ENCODE measurements around the gene KRI1.

KRI1 gene

GRCh38 chr19:10562609-10563008, 3.2 kb downstream of the KRI1 start:
- peaks cover 39% of the 10 kb centered on the region; the same call in 1 of the 2 replicates for H3K36me3 ChIP-seq (ENCODE audit: insufficient read depth, low read length)
- peaks cover 8% of the 10 kb centered on the region; the same call in 1 of the 2 replicates for H3F3A ChIP-seq (ENCODE audit: low read depth)
- H3K9ac ChIP-seq (ENCODE audit: low read depth, low read length, poor library complexity, severe bottlenecking), result peak overlapping the region; percentile 4
- TF ChIP-seq CTCF (conservative IDR thresholded peaks at IDR 0.05; ENCODE audit: low read length) (no peak), EZH2phosphoT487 (IDR thresholded peaks at IDR 0.05; ENCODE audit: borderline replicate concordance) (no peak)
- H3K79me2 ChIP-seq (ENCODE audit: insufficient read depth, low read length), result peaks cover 87% of the 10 kb centered on the region
- H3K27me3 ChIP-seq (ENCODE audit: insufficient read depth, low read length, poor library complexity, severe bottlenecking), result peaks cover 4% of the 10 kb centered on the region
- peaks cover 30% of the 10 kb centered on the region for H4K20me1 ChIP-seq (ENCODE audit: insufficient read depth, low read length, poor library complexity, severe bottlenecking)
- H2AFZ ChIP-seq (ENCODE audit: low read length), result no peak overlapping the region
- H3K9me2 ChIP-seq (replicated peaks; ENCODE audit: low read depth, low read length), result no peaks in the 10 kb centered on the region
- H3K4me1 ChIP-seq (ENCODE audit: insufficient read depth, low read length, poor library complexity, severe bottlenecking), result peaks cover 31% of the 10 kb centered on the region
- H3K4me2 ChIP-seq (ENCODE audit: low read depth, low read length, poor library complexity, severe bottlenecking), result peak overlapping the region; percentile 16
- no peaks in the 10 kb centered on the region for H3K9me3 ChIP-seq (ENCODE audit: insufficient read depth, low read depth, low read length)
- no peak overlapping the region for H3K4me3 ChIP-seq (ENCODE audit: low read length, poor library complexity, severe bottlenecking)

- Histone ChIP-seq H3K27me3 (ENCODE audit: insufficient read depth, low read length, poor library complexity, severe bottlenecking) (no peaks in the 10 kb centered on the region), H3K9me3 (ENCODE audit: insufficient read depth, low read depth, low read length) (no peaks in the 10 kb centered on the region), H3K36me3 (ENCODE audit: insufficient read depth, low read length) (peaks cover 52% of the 10 kb centered on the region; the same call in 1 of the 2 replicates), H3K4me2 (ENCODE audit: low read depth, low read length, poor library complexity, severe bottlenecking) (no peak overlapping the region), H2AFZ (ENCODE audit: low read length) (no peak overlapping the region), H3K79me2 (ENCODE audit: insufficient read depth, low read length) (peaks cover 86% of the 10 kb centered on the region), H3K4me3 (ENCODE audit: low read length, poor library complexity, severe bottlenecking) (no peak overlapping the region), H3K4me1 (ENCODE audit: insufficient read depth, low read length, poor library complexity, severe bottlenecking) (peaks cover 30% of the 10 kb centered on the region), H3K9me2 (replicated peaks; ENCODE audit: low read depth, low read length) (no peaks in the 10 kb centered on the region), H3K9ac (ENCODE audit: low read depth, low read length, poor library complexity, severe bottlenecking) (no peak overlapping the region), H4K20me1 (ENCODE audit: insufficient read depth, low read length, poor library complexity, severe bottlenecking) (peaks cover 27% of the 10 kb centered on the region), H3F3A (ENCODE audit: low read depth) (peaks cover 8% of the 10 kb centered on the region)
- TF ChIP-seq CTCF (conservative IDR thresholded peaks at IDR 0.05; ENCODE audit: low read length) (no peak), EZH2phosphoT487 (IDR thresholded peaks at IDR 0.05; ENCODE audit: borderline replicate concordance) (no peak)
Measured at GRCh38 chr19:10560154-10560553, 5.7 kb downstream of the KRI1 start.

GRCh38 chr19:10557603-10558197, 8.1 kb downstream of the KRI1 start:
- Histone ChIP-seq H2AFZ (ENCODE audit: low read length) (no peak overlapping the region), H3K4me2 (ENCODE audit: low read depth, low read length, poor library complexity, severe bottlenecking) (no peak overlapping the region), H3K79me2 (ENCODE audit: insufficient read depth, low read length) (peaks cover 64% of the 10 kb centered on the region), H3F3A (ENCODE audit: low read depth) (peaks cover 28% of the 10 kb centered on the region), H3K27me3 (ENCODE audit: insufficient read depth, low read length, poor library complexity, severe bottlenecking) (no peaks in the 10 kb centered on the region), H3K9me3 (ENCODE audit: insufficient read depth, low read depth, low read length) (no peaks in the 10 kb centered on the region), H3K9me2 (replicated peaks; ENCODE audit: low read depth, low read length) (no peaks in the 10 kb centered on the region), H3K36me3 (ENCODE audit: insufficient read depth, low read length) (peaks cover 62% of the 10 kb centered on the region; the same call in 1 of the 2 replicates), H4K20me1 (ENCODE audit: insufficient read depth, low read length, poor library complexity, severe bottlenecking) (peaks cover 16% of the 10 kb centered on the region), H3K4me1 (ENCODE audit: insufficient read depth, low read length, poor library complexity, severe bottlenecking) (peaks cover 40% of the 10 kb centered on the region), H3K9ac (ENCODE audit: low read depth, low read length, poor library complexity, severe bottlenecking) (no peak overlapping the region), H3K4me3 (ENCODE audit: low read length, poor library complexity, severe bottlenecking) (no peak overlapping the region)
- no peak for TF ChIP-seq CTCF (conservative IDR thresholded peaks at IDR 0.05; ENCODE audit: low read length)
- no peak for TF ChIP-seq EZH2phosphoT487 (IDR thresholded peaks at IDR 0.05; ENCODE audit: borderline replicate concordance)
